Cortex of kidney (tissue), 1 donor: ENCODE measurements around the gene FARSB.

Source experiments
- DNase-seq: peaks from one replicate; lab custom pipeline; 2025; lab: John Stamatoyannopoulos, UW

Gene FARSB

DNA sequence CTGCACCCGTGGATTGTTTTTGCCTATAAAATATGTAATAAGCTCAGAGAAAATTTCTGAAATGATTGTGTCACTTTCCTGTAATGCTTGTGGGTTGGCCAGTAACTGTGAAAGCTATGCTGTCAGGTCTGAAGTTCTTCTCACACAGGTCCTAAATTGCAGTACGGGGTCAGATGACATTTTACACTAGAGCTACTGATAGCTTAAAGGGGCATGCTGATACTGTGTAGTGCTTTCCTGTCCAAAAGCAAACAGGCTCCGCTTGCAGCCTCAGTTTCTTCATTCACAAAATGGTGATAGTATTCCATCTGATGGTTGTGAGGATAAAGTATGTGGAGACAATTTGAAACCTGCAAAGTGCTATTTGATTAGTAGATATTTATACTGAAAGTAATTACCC lies 7.6 kb upstream of the FARSB start:
- DNase-seq: no peak

DNA sequence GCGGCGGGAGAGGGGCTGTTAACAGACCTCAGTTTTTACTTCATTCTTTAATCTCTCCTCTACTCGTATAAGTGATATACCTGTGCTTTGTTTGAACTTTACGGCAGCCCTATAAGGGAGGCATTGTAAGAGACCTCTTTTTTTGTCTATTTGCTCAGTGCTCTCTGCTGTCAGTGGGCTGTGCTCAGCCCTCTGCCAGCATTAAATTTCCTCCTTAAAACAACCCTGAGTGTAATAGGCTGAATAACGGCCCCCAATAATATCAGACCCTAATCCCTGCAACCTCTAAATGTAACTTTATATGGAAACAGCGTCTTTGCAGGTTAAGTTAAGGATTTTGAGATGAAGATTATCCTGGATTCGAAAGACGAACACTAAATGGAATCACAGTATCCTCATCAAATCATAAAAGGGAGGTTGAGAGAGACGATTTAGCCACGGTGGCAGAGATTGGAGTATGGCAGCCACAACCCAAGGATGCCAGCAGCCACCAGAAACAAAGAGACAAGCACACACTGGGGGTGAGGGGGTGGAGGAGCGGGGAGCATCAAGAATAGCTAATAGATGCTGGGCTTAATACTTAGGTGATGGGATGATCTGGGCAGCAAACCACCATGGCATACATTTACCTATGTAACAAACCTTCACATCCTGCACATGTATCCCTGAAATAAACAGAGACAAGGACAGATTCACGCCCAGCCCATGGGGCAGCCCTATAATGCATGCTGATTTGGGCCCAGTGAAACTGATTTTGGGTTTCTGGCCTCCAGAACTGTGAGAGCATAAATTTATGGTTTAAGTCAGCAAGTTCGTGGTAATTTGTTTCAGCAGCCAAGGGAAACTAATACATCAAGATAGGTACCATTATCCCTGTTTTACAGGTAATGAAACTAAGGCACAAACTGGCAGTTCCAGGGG lies 894 bp upstream of the FARSB start:
- DNase-seq: no peak

- DNase-seq: no peak
Measured at GRCh38 chr2:222653280-222653679, 2.6 kb downstream of the FARSB start.

GRCh38 chr2:222652491-222653255 lies 3.2 kb downstream of the FARSB start:
- DNase-seq: no peak

GRCh38 chr2:222651718-222652418 lies 4.0 kb downstream of the FARSB start:
- no peak for DNase-seq

GRCh38 chr2:222649801-222650200 lies 6.1 kb downstream of the FARSB start:
- DNase-seq: no peak

GRCh38 chr2:222646008-222646407 lies 9.9 kb downstream of the FARSB start:
- no peak for DNase-seq

DNA sequence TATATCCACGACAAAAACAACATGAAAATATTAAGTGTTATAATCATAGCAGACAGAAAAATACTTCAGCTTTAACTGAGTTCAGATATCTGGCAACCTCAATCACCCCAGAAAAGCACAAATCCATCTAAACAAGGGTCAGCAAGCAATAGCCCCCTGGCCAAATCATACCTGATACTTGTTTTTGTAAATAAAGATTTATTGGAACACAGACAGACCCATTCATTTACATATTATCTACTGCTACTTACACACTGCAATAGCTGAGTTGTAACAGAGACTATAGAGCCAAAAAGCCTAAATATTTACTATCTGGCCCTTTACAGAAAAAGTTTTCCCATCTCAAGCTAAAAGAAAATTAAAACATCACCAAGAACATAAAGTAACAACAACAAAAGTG lies 12.8 kb downstream of the FARSB start:
- no peak for DNase-seq

DNA sequence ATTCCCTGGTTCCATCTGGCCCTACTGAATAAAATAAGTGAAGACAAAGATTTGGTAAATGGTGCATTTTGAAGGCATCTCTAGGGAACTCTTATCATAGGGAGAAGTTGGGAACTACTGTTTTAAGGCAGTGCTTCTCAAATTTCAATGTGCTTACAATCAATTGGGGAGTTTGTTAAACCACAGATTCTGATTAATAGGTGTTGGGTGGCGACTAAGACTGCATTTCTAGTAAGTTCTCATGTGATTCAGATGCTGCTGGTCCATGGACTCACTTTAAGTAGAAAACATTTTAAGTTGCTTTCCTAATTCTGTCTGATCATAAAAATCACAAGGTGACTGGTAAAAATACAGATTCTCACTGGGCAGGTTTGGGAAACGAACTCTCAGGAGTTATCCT lies 14.6 kb downstream of the FARSB start:
- DNase-seq: no peak

GRCh38 chr2:222637067-222637466 lies 18.8 kb downstream of the FARSB start:
- DNase-seq: no peak

DNA sequence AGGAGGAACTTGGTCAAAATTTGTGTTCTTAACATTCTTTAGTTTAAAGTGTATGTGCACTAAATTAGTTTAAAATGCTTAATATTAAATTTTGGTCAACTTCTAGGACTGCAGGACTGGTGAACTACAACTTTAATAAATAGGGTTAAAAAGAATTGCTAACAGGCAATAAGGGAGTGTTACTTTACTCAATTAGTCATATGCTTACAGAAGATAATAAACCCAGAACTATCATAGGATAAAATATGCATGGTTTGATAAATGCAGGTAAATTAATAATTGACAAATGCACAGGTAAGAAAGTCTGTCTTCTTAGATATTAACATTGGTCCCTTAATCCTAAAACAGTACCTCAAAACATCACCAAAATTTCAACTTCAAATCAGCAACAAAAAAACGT lies 20.6 kb downstream of the FARSB start:
- DNase-seq: no peak

DNA sequence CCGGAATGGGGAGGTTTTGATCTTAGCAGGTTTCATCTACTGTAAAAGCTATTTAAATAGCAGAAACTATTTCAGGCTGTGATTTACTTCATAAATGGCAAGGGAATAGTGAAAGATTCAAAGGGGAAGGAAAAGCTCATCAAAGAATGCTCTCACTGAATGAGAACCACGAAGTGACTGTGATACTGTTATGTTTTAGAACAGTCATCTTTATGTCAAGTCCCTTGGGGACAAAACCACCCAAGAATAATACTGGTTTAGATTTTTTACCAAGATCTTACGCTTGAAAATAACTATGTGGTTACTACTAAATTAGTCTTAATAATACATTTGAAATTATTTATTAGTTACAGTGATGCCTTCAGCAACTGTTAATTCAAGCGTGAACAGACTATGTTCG lies 28.1 kb downstream of the FARSB start:
- no peak for DNase-seq

DNA sequence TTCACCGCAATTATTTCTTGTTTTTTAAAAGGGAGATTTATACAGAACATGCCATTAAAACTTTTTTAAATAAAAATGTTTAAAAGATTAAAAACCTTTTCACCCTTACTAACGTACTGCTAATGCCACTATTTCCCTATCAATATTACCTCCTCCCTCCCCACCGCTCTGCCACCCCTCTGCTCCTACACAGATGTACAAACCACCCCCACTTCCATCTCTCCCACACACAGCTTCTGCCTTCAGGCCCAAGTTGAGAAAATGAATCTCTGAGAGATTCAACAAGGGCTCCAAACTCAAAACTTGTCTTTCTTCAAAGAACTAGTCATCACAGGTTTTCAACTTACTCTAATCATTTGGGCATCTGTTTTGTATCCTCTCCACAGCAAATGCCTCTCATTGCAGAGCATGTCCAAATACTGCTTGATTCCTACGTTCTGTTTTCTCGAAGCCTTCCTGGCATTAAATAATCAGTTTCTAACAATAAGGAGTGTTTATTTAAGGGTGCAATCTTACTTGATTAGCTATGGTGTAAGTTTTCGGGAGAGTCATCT lies 32.1 kb downstream of the FARSB start:
- no peak for DNase-seq

DNA sequence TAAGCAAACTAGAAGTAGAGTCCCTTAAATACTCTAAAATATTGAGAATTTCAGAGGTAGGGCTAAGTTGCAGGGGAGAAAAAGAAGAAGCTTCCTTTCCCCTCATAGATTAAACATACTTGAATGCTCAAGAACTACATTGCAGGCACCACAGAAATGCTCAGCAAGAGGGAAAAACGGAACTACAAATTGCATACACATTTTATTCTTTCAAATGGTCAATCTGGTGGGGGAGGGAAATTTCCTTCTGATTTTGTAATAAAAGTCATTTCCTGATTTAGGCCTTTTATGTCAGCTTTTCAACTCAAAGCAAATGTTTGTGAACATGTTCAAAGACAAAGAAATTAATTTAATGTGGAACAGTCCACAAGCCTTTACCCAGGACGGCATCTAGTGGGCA lies 33.0 kb downstream of the FARSB start:
- no peak for DNase-seq

DNA sequence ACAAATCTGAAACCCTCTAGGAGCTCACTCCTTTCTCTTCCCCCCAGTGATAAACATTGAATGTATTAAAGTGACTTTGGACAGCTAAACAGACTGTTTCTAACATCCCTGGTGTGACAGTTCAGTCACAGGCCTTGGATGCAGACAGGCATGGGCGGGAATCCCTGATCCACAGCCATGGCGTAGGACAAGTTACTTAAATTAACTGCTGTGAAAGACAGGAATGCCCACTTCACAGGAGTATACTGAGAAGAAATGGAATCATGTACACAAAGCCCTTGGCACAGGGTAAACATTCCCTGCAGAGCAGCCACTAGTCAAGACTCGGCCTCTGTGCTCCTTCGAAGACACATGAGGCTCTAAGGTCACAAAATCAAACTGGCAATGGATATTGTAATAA lies 34.0 kb downstream of the FARSB start:
- DNase-seq: no peak

- no peak for DNase-seq
Measured at GRCh38 chr2:222615320-222615719, 40.6 kb downstream of the FARSB start.

GRCh38 chr2:222613715-222614331 lies 42.1 kb downstream of the FARSB start:
- DNase-seq: no peak

- DNase-seq: no peak
Measured at GRCh38 chr2:222611684-222612083, 44.2 kb downstream of the FARSB start.

- no peak for DNase-seq
Measured at GRCh38 chr2:222610746-222611145, 45.1 kb downstream of the FARSB start.

GRCh38 chr2:222609381-222609780 lies 46.5 kb downstream of the FARSB start:
- no peak for DNase-seq

GRCh38 chr2:222608081-222608480 lies 47.8 kb downstream of the FARSB start:
- DNase-seq: no peak

- no peak for DNase-seq
Measured at GRCh38 chr2:222606306-222606705, 49.6 kb downstream of the FARSB start.
